GM19043 (cell line): ENCODE measurements around the gene AXIN1.
A peak's percentile ranks its signal among the peaks of the same experiment; 100 is the strongest.
"Not testable (repeated sequence)": the region's sequence is repeated elsewhere in the genome, so short reads cannot be mapped to it uniquely, and the experiment has no call there.

Experiments used
- ATAC-seq: cut with Tn5 transposase; IDR thresholded peaks from one replicate; pipeline ENCODE4 v1.9.1; 2021; ENCODE audit warnings: low read depth; ENCODE audit not compliant: unreplicated experiment

AXIN1 gene

DNA sequence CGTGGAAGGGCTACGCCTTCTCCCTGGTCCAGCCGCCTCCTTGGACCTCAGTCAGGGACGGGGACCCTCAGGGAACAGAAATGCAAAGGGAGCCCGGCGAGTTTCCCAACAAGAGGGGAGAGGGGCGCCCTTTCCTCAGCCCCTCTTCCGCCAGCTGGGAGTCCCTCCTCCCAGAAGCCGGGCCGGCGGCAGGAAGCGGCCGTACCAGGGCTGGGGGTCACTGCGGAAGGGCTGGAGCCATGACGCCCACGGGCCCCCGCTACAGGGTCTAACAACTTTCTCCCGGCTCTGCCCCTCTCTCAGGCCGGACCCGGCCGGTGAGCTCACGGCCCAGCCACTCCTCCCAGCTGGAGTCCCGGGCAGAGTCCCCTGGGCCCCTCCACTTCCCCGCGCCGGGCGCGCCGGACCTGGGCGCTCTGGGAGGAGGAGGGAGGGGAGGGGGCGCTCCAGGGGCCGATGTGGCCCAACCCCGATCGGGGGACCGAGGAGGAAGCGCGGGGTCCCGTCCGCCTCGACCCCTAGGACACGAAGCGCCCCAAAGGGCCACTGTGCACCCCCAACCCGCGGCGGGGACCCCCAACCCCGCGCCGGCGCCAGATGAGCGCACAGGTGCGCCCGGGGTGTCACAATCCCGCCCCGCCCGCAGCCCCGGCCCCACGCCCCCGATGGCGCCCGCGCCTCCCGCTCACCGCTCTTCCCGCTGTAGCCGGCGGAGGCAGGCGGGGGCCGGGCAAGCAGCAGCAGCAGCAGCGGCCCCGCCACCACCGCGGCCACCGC is 28.7 kb upstream of the AXIN1 start:
- no peak for ATAC-seq

DNA sequence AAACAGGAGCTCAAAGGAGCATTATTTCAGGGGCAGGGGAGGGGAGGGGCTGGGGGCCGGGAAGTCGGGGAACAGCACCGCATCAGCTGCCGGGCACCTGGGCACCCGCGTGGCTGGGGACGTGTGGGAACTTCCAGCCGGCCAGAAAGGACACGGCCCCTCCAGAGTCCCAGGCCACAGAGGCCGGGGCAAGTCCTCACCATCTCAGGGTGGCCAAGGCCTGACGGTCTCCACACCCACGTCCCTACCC is 28.2 kb upstream of the AXIN1 start:
- ATAC-seq: no peak

DNA sequence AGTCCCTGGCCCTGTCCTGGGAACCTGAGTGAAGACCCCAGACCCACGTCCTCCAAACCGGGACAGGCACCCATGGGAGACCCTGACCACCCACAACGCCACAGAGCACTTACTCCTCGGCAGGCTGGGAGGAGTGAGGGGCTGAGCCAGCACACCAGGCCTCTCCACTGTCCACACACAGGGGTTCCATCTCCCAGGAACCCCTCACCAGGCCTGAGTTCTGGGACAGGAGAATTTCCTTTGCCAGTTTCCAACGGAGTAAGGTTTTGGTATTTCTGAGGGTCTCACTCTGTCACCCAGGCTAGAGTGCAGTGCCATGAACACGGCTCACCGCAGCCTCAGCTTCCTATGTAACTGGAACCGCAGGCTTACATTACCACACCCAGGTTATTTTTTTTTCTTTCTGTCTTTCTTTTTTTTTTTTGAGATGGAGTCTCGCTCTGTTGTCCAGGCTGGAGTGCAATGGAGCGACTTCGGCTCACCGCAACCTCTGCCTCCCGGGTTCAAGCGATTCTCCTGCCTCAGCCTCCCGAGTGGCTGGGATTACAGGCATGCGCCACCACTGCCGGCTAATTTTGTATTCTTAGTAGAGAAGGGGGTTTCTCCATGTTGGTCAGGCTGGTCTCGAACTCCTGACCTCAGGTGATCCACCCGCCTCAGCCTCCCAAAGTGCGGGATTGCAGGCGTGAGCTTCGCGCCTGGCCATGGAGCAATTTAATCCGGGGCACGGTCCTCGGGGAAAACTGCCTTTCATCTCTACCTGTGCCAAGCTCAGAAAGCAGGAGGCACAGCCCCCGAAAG is 27.6 kb upstream of the AXIN1 start:
- ATAC-seq: no peak

DNA sequence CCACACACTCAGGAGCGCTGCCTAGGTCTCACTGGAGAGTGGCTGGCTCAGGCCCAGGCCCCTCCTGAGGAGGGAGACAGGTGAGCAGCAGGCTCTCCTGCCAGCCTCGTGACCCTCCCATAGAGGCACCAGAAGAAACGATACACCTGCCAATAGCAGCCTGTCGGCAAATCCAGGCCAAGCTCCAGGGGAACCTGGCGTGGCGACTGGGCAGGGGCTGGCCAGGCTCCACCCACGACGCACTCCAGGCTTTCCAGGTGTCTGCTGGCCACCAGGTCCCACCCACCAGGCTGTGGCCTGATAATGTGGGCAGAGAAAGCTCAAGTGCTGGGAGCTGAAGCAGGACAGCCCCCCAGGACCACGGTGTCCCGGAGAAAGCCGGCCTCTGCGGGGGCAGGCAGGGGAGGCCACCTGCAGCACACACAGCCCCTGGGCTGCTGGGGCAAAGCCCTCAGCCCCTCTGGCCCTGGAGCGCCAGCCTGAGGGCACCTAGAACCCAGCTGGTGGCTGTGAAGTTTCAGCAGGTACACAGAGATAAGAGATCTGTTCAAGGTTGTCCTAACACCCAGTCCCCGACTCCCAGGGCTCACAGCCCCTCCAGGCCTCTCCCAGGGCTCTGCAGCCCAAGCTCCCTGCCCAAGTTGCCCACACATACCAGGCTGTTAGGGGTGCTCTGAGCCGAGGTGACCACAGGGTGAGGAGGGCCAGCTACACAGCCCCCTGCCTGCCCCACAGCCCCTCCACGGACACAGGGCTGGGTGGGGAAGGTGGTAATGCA is 26.8 kb upstream of the AXIN1 start:
- ATAC-seq: no peak

DNA sequence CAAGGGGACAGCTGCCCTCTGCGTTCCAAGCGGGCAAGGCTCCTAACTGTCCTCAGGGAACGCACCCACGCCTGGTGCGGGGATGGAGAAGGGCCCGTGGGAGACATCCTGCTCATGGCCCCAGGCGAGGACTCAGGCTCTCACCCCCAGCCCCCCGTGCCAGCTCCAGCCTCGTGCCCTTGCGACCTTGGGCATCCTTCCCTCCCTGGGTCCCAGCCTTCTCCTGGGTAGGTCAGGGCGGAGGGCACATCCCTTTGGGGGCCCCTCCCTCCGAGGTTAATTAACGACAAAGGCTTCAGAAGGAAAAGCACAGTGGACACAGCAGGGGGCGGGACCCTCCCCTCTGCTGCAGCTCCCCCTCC is 26.3 kb upstream of the AXIN1 start:
- no peak for ATAC-seq

DNA sequence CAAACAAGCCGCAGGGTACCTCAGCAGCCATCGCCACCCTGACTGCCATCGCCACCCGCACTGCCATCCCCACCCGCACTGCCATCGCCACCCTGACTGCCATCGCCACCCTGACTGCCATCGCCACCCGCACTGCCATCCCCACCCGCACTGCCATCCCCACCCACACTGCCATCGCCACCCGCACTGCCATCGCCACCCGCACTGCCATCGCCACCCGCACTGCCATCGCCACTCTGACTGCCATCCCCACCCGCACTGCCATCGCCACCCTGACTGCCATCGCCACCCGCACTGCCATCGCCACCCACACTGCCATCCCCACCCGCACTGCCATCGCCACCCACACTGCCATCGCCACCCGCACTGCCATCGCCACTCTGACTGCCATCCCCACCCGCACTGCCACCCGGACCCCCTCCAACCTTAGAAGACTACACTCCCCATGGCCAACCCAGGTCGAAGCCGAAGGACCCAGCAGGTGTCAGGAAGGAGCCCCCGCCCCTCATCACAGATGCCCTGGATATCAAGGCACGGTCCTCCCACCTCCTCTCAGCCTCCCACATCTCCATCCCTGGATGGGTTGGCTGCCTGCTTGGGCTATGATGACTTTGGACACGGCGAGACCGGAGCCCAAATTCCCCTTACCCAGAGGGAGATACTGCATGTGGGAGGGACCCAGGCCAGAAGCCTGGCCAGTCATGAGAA is 25.7 kb upstream of the AXIN1 start:
- ATAC-seq: not testable (repeated sequence)

DNA sequence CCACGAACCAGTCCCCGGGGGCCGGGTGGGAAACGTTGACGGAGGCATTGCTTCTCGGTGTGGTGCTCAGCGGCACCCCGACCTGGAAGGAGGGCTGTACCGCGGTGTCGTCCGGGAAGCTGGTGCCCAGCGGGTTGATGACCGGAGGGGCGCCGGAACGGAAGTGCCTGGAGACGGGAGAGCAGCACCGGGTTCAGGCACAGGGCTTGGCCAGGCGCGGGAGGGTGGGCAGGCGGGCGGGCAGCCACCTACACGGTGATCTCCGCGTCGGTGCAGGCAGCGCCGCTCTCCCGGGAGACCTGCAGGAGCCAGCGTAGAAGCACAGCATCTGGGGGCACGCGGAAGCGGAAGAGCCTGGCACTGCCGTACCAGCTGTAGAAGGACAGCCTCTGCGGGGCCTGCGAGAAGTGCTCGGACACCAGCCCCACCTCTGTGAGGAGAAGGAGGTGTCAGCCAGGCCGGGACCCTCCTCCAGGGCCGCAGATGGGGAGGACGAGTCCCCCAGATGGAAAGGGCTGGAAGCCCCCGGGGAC is 25.0 kb upstream of the AXIN1 start:
- no peak for ATAC-seq

DNA sequence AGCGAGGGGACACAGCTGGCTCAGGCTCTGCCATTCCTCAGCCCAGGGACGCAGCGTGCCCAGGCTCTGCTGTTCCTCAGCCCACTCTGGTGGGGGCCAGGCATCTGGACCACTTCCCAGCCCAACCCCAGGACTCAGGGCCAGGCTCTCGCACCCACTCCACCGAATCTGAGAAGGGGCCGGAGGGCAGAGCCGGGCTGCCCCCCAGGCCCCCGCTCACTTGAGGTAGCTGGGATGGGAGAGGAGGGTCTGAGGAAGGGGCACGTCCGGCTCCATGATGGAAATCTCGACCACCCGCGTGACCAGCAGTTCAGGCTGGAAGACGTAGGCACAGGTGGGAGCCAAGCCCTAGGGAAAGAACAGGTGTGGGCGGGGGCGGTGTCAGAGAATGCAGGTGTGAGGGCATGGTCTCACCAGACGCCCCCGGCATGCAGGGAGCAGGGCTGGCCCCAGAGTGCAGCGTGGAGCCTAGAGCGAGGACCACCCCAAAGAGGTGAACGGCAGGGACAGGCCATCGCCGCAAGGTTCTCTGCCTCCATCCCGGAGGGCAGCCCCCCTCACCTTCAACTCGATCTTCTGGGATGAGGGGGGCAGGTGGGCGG is 24.4 kb upstream of the AXIN1 start:
- no peak for ATAC-seq

DNA sequence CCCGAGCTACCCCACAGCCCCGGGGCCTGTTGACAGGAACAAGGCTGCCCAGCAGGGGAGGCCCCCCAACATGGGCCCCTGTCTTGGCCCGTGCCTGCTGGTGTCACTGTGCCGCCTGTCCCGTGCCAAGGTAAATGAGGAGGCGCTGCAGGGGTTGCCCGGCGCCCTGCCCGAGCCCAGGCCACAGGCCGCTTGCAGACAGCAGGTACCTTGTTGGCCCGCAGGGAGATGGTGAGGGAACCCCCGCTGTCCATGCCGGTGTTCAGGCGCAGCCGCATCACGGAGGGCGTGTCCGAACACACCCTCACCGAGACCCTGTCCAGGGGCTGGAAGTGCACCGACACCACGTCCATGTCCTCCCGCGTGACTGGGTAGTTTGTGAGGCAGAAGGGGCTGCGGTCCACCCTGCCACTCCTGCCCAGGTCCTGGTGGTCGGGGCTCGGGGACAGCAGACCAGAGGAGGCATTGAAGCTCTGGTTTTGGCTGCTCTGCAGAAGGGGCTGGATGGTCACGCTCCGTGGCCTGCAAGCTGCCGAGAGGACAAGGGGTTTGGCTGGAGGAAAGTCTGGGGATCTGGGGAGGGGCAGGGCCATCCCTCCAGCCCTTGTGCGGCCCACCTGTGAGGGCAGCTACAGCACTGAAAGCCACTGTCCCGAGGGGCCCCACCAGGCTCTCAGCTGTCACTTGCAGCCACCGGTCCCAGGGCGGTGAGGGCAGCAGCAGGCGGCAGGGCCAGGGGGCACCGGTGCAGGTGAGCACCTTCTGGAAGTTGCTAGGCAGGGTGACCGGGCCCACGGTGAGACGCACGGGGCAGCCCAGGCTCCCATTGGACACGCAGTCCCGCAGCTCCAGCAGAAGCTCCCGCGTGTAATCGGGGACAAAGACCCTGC is 23.6 kb upstream of the AXIN1 start:
- ATAC-seq: no peak

DNA sequence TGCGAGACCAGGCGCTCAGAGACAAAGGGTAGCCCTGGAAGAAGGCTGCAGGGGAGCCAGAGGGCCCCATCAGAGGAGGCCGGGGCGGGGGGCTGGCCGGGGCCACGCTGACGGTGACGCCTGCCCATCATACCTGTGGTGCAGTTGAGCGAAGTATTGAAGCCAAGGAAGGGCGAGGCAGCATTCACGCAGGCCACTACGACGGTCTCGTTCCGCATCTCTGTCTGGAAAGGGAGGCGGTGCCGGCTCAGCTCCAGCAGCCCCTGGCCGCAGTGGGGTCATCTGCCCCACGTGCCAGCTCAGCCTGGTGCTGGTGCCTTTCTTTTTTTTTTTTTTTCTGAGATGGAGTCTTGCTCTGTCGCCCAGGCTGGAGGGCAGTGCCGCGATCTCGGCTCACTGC is 22.7 kb upstream of the AXIN1 start:
- ATAC-seq: no peak

DNA sequence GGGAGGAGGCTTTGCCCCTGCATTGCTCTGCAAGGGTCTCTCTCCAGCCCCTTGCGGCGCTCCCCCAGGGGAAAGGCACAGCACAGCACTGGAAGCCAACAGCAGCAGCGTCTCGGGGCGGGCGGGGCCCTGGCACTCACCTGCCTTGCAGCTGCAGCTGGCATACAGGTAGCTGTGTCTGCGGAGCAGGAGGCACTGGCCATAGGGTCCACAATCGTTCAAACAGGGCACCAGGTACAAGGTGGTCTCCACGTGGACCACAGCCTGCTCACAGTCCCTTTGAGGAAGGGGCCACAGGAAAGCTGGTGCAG is 22.0 kb upstream of the AXIN1 start:
- no peak for ATAC-seq

DNA sequence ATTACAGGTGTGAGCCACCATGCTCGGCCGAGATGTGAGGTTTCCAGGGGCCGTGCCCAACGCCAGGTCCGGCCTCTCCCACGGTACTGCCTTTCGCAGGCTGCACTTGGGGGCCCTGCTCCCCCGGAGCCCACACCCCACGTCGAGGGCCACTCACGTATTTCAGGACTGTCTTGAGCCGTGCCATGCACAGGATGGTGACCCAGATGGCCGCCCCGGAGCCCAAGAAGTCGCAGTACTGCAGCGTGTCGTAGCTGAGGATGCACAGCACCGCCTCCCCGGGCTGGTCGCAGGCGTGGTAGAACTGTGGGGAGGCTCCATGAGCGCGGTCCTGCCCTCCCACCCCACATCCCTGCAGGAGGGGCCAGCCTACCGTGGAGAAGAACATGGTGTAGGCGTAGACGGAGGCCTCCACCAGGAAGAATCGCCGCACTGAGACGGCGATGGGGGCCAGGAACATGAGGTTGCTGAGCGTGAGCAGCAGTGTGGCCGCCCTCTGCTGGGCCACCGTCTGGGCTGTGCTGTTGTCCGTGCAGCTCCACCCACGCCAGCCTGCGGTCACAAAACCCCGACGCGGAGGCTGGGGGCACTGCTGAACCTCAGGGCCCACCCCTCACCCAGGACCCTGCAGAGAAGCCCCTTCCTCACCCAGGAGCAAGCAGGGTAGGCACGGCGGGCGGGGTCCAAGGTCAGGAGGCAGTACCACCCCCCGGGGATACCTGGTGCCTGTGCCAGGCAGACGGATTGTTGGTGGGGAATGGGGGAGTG is 21.5 kb upstream of the AXIN1 start:
- no peak for ATAC-seq

DNA sequence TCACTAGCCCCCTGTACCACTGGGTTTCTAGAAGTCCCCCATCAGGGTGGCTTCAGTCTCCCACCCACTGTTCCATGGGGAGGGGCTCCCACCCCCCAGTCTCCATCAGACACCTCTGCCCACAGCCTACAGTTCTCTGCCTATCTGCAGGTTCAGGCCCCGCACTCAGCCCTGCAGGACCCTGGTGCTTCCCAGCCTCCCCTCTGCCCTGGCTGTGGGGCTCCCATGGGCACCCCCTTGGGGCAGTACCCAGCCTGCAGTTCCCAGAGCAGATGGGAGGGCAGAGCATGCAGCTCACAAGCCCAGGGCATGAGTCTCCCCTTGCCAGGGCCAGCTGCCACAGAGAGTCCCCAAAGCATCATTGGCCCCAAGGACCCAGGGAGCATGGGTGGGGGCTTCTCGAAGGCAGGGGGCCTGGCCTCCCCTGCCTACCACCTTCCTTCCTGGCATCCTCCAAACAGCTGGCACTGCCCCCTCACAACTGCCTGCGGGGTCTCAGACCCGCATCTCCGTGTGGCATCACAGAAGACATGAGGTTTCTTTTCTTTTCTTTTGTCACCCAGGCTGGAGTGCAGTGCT is 20.6 kb upstream of the AXIN1 start:
- ATAC-seq: no peak

DNA sequence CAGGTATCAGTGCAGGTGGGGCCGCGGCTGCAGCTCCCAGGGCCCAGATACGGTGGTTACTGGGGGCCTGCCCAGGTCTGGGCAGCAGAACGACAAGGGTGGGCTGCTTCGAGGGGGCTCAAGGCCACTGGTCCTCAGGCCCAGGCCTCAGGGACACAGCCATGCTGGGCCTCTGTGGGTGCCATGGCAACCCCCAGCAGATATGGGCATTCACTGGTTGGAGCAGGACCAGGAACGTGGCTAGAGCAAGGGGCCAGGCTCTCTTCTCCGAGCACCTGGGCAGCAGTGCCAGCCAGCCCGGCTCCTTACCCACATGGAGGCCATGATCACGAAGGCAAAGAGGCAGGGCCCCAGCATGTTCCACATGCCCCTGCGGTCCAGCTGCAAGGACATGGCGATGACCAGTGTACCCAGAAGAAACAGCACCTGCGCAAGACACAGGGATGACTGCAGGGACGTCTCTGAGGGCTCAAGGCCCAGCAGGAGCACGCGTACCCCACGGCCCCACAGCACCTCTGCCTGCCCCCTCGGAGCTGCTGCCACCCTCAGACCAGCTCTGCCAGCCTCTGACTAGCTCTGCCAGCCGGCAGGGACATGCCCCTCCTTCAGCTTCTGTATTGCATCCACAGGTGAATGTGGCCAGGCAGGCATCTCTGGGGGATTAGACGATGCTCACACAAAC is 19.9 kb upstream of the AXIN1 start:
- no peak for ATAC-seq

DNA sequence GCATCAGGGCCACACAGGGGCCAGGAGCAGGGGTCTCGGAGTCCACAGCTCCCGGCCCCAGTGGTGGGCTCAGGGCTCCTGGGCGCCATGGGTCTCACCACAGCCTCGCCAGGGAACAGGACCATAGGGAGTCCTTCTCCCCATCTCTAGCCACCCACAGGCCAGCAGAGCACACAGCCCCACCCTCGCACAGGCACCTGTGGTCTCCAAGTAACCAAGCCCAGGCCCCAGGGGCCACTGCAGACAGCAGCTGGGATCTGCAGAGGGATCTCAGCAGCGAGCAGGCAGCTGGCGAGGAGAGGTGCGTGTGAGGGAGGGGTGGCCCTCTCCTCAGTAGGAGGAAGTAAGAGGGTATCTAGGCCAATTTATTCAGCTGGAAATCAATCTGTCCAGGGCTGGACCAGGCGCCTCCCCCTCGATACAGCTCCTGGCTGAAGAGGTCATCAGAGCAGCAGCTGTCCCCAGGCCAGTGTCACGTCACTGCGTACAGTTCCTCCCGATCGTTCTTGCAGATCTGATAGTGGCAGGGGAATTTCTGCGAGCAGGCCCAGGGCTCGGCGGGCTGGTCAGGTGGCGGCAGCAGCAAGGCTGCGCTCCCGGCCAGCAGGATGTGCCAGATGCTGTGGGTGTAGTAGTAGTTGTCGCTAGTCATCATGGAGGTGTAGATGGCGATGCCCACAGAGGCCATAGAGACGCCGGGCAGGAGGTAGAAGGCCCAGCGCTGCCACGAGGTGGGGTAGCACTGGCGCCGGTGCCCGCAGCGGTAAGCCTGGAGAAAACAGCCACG is 19.2 kb upstream of the AXIN1 start:
- ATAC-seq: no peak

DNA sequence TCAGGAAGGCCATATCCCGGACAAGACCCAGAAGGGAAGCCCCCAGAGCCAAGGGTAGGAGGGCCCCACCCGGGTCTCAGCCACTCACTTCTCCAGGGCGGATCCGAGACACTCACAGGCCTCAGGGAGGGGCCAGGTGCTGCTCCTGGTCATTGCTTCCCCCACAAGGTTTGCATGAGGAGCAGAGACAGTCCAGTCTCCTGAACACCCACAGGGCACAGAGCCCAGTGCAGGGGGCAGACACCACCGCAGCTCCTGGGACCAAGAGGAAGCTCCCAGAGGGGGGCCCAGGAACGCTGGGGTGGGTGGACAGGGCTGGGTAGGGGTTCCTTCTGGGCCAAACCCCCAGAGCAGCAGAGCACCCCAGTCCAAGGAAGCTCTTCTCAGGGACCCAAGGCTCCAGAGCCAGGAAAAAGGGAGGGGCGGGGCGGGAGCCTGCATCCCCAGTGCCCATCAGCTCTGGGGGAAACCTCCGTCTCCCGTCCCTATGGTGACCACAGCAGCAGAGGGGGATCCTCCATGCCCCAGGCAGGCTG is 18.5 kb upstream of the AXIN1 start:
- no peak for ATAC-seq

DNA sequence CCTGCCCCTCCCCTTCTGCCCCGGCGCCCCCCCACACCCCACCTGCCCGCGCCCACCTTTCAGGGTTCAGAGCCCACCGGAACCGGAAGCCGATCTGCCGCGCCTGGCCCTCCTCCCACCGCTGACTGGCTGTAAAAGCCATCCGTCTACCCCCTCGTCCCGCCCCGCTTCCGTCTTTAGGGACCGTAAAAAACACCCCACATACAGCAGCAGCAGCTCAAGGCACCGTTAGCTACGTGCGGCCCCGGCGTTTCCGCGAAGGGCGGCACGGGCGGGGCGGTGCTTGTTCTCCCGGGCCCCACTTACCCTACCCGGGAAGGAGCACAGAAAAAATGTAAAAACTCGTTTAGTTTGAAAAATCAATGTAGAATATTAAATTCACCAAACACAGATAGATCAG is 17.9 kb upstream of the AXIN1 start, which contains the start of gene MRPL28:
TSS of gene MRPL28 (minus strand) at position 96 of the 400 bp plus-strand sequence. CDS start 320 bp downstream, outside the sequence.
- peak; percentile 86 for ATAC-seq
